ENCODE results near the gene FGF12.

The FGF12 gene

DNA sequence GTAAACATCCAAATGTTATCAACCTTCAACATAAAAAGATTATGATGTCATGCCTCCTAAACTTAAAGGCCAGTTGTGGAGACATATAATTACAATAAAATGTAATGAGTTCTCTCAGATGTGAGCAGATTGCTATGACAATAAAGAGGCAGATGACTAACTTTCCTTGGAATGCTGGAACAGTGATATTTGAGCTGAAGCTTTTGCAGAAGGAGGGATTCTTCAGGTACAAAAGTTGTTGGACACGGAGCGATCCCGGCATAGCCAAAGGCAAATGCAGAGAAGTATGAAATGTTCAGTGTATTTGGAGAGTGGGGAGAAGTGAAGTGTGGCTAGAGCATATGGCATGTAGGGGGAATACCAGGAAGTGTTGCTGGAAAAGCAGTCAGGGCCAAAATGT is 520.1 kb downstream of the FGF12 start:
- Histone ChIP-seq H3K27ac (ENCODE audit: insufficient read depth, low read depth, low read length, poor library complexity, severe bottlenecking) (no peak overlapping the region), H3K9me3 (ENCODE audit: control insufficient read depth, low read length) (no peaks in the 10 kb centered on the region), H3K27me3 (ENCODE audit: control insufficient read depth, insufficient read depth, low read length, poor library complexity, severe bottlenecking) (no peaks in the 10 kb centered on the region), H3K4me1 (ENCODE audit: control insufficient read depth, insufficient read depth, low read length) (no peaks in the 10 kb centered on the region), H3K36me3 (ENCODE audit: control insufficient read depth, insufficient read depth, low read length) (no peaks in the 10 kb centered on the region), H3K4me3 (ENCODE audit: insufficient read depth, low read depth, low read length) (no peak overlapping the region)
- 97 to 98% methylated on average over 3 of the region's 3 CpGs for WGBS, 2 experiments

DNA sequence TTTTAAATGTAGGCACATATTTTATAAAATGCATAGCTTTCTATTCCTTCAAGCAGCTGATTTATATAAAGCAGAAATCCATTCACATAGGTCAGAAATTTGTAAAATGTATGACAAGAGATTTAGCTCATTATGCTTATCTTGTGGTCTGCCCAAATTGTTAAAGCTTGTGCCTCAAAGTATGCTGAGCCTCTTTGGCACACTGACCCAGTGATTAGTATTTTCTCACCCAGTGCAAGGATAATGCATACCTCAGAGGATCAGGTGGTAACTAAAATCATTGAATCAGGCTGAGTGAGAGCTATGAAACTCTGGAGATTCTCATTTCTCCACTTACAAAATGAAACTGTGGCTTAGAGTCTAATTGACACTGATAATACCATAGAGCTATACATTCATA is 533.3 kb downstream of the FGF12 start:
- Histone ChIP-seq H3K27me3 (ENCODE audit: control insufficient read depth, insufficient read depth, low read length, poor library complexity, severe bottlenecking) (no peaks in the 10 kb centered on the region), H3K9me3 (ENCODE audit: control insufficient read depth, low read length) (no peaks in the 10 kb centered on the region), H3K27ac (ENCODE audit: insufficient read depth, low read depth, low read length, poor library complexity, severe bottlenecking) (no peak overlapping the region), H3K4me1 (ENCODE audit: control insufficient read depth, insufficient read depth, low read length) (no peaks in the 10 kb centered on the region), H3K4me3 (ENCODE audit: insufficient read depth, low read depth, low read length) (no peak overlapping the region), H3K36me3 (ENCODE audit: control insufficient read depth, insufficient read depth, low read length) (no peaks in the 10 kb centered on the region)

DNA sequence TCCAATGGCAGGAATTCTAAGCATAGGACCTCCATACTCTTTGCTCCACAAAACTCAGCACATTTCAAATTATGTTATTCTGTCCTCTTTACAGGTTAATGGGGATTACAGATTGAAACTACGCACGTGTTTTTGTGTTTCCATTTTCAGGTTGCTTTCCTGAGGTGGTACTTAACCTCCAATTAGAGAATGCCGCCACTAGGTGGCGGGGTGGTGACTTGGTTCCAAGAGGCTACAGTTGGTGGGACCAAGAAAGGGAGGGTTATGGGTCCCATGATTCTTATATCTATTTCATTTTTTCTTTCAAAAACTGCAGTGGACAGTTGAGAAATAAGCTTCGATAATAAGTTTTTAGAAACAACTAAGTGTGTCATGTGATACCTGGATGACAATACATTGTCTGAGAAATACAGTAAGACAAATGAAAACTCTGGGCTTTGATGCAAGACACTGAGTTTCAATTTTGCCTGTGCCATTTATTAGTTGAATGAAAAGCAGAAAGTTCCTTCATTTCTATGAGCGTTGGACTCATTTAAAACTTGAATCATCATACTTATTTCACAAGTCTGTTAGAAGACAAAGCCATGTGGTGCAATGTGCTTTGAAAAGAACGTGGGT is 539.0 kb downstream of the FGF12 start:
- H3K27ac ChIP-seq (ENCODE audit: insufficient read depth, low read depth, low read length, poor library complexity, severe bottlenecking): no peak overlapping the region
- H3K4me1 ChIP-seq (ENCODE audit: control insufficient read depth, insufficient read depth, low read length): no peaks in the 10 kb centered on the region
- no peaks in the 10 kb centered on the region for H3K36me3 ChIP-seq (ENCODE audit: control insufficient read depth, insufficient read depth, low read length)
- no peaks in the 10 kb centered on the region for H3K27me3 ChIP-seq (ENCODE audit: control insufficient read depth, insufficient read depth, low read length, poor library complexity, severe bottlenecking)
- H3K4me3 ChIP-seq (ENCODE audit: insufficient read depth, low read depth, low read length): no peak overlapping the region
- H3K9me3 ChIP-seq (ENCODE audit: control insufficient read depth, low read length): no peaks in the 10 kb centered on the region
- WGBS, 2 experiments: 56% methylated on average over 7 of the region's 7 CpGs

DNA sequence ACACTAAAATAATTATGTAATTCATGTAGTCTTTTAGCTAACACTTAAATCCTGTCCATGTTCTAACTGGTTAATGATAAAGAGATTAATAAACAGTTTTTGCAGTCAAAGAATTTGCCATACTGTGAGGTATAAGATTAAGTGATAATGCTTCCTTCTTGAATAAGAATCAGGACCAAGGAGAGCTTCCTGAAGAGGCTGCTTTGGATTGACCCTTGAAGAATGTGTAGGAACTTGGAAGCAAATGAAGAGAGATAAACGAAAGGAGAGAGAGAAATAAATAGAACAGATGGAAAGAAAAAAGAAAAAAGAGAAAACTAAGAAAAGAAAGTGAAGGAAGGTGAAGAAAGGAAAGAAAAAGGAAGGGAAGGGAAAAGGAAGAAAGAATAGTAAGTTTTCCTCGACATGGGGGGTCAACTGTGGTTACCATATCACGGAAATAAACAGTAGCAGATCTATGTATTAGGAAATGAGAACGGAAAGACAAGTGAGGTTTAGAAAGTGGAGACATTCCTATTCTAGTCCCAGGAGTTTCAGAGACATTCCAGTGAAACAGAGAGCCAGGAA is 539.8 kb downstream of the FGF12 start:
- WGBS, 2 experiments: 79 to 83% methylated on average over 4 of the region's 4 CpGs
- Histone ChIP-seq H3K4me1 (ENCODE audit: control insufficient read depth, insufficient read depth, low read length) (no peaks in the 10 kb centered on the region), H3K36me3 (ENCODE audit: control insufficient read depth, insufficient read depth, low read length) (no peaks in the 10 kb centered on the region)

DNA sequence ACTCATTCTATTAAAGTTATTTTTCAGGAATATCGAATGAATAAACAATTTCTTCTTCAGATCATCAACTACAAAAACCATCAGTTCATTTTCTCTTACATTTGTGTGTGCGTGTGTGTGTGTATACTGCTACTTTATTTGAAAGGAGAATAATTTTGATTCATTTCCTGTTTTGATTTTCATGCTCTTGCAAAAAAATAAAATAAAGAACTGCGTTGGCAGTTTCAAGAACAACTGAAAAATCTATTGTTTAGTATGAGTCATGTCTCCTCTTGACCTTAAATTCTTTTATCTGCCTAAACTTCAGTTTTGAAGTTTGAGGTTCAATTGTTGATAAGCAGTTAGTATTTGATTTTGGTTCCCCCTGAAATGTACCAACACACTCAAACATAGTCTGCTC is 540.8 kb downstream of the FGF12 start:
- no peaks in the 10 kb centered on the region for H3K27me3 ChIP-seq (ENCODE audit: control insufficient read depth, insufficient read depth, low read length, poor library complexity, severe bottlenecking)
- 88 to 100% methylated on average over 1 to 3 of the region's 3 CpGs for WGBS, 2 experiments
- H3K4me3 ChIP-seq (ENCODE audit: insufficient read depth, low read depth, low read length): no peak overlapping the region
- no peaks in the 10 kb centered on the region for H3K9me3 ChIP-seq (ENCODE audit: control insufficient read depth, low read length)
- no peaks in the 10 kb centered on the region for H3K36me3 ChIP-seq (ENCODE audit: control insufficient read depth, insufficient read depth, low read length)
- no peak overlapping the region for H3K27ac ChIP-seq (ENCODE audit: insufficient read depth, low read depth, low read length, poor library complexity, severe bottlenecking)
- H3K4me1 ChIP-seq (ENCODE audit: control insufficient read depth, insufficient read depth, low read length): no peaks in the 10 kb centered on the region

More for the DNA sequence above, 539.8 kb downstream of the FGF12 start:
- no peaks in the 10 kb centered on the region for H3K27me3 ChIP-seq (ENCODE audit: control insufficient read depth, insufficient read depth, low read length, poor library complexity, severe bottlenecking)
- H3K4me3 ChIP-seq (ENCODE audit: insufficient read depth, low read depth, low read length): no peak overlapping the region
- no peaks in the 10 kb centered on the region for H3K9me3 ChIP-seq (ENCODE audit: control insufficient read depth, low read length)
- no peak overlapping the region for H3K27ac ChIP-seq (ENCODE audit: insufficient read depth, low read depth, low read length, poor library complexity, severe bottlenecking)

DNA sequence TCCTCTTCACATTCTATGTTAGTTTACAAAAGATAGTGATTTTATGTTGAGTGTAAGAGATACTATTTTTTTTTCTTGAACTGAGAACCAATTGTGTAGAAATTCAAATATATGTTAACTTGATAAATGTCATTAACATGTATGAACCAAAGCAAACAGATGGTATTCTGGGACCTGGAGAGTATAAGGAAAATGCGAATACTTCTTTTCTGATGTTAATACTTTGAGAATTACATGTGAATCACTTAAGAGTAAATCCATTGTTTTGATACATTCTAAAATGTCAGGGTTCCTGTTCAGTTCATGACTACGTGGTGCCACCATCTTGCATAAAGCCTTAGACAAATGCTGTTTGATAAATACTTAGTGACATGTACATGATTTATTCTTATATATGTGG is 541.3 kb downstream of the FGF12 start:
- Histone ChIP-seq H3K4me3 (ENCODE audit: insufficient read depth, low read depth, low read length) (no peak overlapping the region), H3K27me3 (ENCODE audit: control insufficient read depth, insufficient read depth, low read length, poor library complexity, severe bottlenecking) (no peaks in the 10 kb centered on the region), H3K36me3 (ENCODE audit: control insufficient read depth, insufficient read depth, low read length) (no peaks in the 10 kb centered on the region), H3K9me3 (ENCODE audit: control insufficient read depth, low read length) (no peaks in the 10 kb centered on the region), H3K4me1 (ENCODE audit: control insufficient read depth, insufficient read depth, low read length) (no peaks in the 10 kb centered on the region), H3K27ac (ENCODE audit: insufficient read depth, low read depth, low read length, poor library complexity, severe bottlenecking) (no peak overlapping the region)
- WGBS, 2 experiments: 85 to 94% methylated on average over 1 to 2 of the region's 2 CpGs

DNA sequence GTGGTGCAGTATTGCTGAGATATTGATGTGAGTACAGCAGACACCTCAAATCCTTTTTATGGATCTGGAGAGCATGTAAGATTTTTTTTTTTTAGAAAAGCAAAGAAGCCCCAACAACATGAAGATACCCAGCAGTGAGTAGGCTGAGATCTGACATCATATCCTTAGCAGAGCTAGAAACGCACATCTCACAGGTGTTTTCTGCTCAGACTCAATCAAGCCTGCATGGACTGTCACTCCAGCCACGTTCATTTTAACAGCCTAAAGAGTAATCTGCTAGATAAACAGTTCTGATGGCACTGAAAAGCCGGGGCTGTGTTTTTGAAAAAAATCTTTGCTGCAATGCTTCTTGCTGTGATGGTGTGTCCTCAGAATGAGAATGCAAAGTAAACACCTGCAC is 544.2 kb downstream of the FGF12 start:
- Histone ChIP-seq H3K4me1 (ENCODE audit: control insufficient read depth, insufficient read depth, low read length) (no peaks in the 10 kb centered on the region), H3K9me3 (ENCODE audit: control insufficient read depth, low read length) (no peaks in the 10 kb centered on the region), H3K36me3 (ENCODE audit: control insufficient read depth, insufficient read depth, low read length) (no peaks in the 10 kb centered on the region), H3K27me3 (ENCODE audit: control insufficient read depth, insufficient read depth, low read length, poor library complexity, severe bottlenecking) (no peaks in the 10 kb centered on the region), H3K4me3 (ENCODE audit: insufficient read depth, low read depth, low read length) (no peak overlapping the region), H3K27ac (ENCODE audit: insufficient read depth, low read depth, low read length, poor library complexity, severe bottlenecking) (no peak overlapping the region)
- 76 to 78% methylated on average over 3 of the region's 3 CpGs for WGBS, 2 experiments

DNA sequence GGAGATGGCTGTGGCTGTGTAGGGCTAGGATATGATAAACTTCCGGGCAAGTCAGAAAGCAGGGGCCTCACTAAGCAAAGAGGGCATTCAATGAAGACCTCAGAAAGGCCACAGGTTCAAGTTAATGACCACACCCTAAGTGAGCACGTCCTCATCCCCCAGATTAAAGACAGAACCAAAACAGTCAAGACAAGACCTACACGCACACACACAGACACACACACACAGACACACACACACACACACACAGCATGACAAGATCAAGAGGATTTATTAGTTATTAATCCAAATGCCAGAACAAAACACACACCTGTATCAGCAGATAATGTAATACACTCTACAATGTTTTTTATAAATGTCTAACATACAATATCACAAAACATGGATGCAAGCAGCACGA is 546.2 kb downstream of the FGF12 start:
- Histone ChIP-seq H3K36me3 (ENCODE audit: control insufficient read depth, insufficient read depth, low read length) (no peaks in the 10 kb centered on the region), H3K27me3 (ENCODE audit: control insufficient read depth, insufficient read depth, low read length, poor library complexity, severe bottlenecking) (no peaks in the 10 kb centered on the region), H3K9me3 (ENCODE audit: control insufficient read depth, low read length) (no peaks in the 10 kb centered on the region), H3K4me1 (ENCODE audit: control insufficient read depth, insufficient read depth, low read length) (no peaks in the 10 kb centered on the region), H3K27ac (ENCODE audit: insufficient read depth, low read depth, low read length, poor library complexity, severe bottlenecking) (no peak overlapping the region), H3K4me3 (ENCODE audit: insufficient read depth, low read depth, low read length) (no peak overlapping the region)
- 91 to 97% methylated on average over 4 of the region's 4 CpGs for WGBS, 2 experiments

DNA sequence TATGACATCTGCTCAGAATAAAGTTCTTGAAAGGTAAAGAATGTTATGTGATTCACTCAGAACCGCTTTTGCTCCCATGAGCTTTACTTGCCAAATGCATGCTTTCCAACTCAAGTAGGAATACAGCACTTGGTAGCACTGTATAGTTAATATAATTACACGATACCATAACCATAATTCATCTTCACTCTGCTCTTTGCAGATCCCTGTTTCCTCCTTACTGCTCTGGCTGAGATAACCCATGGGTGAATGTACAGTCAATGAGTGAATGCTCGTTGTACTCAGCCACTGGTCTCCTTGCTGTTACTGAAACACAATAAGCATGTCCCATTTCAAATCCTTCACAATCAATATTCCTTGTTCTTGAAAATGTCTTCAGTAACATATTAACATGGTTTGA is 550.0 kb downstream of the FGF12 start:
- WGBS, 2 experiments: 95 to 100% methylated on average over 2 to 3 of the region's 3 CpGs
- Histone ChIP-seq H3K9me3 (ENCODE audit: control insufficient read depth, low read length) (no peaks in the 10 kb centered on the region), H3K4me3 (ENCODE audit: insufficient read depth, low read depth, low read length) (no peak overlapping the region), H3K4me1 (ENCODE audit: control insufficient read depth, insufficient read depth, low read length) (no peaks in the 10 kb centered on the region), H3K27ac (ENCODE audit: insufficient read depth, low read depth, low read length, poor library complexity, severe bottlenecking) (no peak overlapping the region), H3K27me3 (ENCODE audit: control insufficient read depth, insufficient read depth, low read length, poor library complexity, severe bottlenecking) (no peaks in the 10 kb centered on the region), H3K36me3 (ENCODE audit: control insufficient read depth, insufficient read depth, low read length) (no peaks in the 10 kb centered on the region)

DNA sequence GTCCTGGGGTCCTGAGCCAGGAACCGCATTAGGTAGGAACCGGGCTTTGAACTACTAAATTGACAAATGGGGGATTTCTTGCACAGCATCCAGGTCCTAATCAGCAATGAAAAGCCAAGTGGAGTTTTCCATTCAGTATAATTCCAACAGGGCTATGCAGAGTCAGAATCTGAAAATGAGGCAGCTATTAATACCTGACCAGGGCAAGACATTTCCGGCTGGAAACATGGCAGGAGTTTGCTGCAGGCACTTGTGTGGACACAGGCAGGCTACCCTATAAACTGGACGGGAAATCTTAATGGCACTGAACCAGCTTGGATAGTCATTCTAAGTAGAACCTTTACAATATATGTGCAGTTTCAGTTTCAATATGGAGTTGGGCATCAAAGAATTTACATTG is 553.1 kb downstream of the FGF12 start:
- Histone ChIP-seq H3K27me3 (ENCODE audit: control insufficient read depth, insufficient read depth, low read length, poor library complexity, severe bottlenecking) (no peaks in the 10 kb centered on the region), H3K9me3 (ENCODE audit: control insufficient read depth, low read length) (no peaks in the 10 kb centered on the region), H3K4me3 (ENCODE audit: insufficient read depth, low read depth, low read length) (no peak overlapping the region), H3K27ac (ENCODE audit: insufficient read depth, low read depth, low read length, poor library complexity, severe bottlenecking) (no peak overlapping the region), H3K36me3 (ENCODE audit: control insufficient read depth, insufficient read depth, low read length) (no peaks in the 10 kb centered on the region), H3K4me1 (ENCODE audit: control insufficient read depth, insufficient read depth, low read length) (no peaks in the 10 kb centered on the region)
- WGBS, 2 experiments: 96% methylated on average over 4 of the region's 4 CpGs

DNA sequence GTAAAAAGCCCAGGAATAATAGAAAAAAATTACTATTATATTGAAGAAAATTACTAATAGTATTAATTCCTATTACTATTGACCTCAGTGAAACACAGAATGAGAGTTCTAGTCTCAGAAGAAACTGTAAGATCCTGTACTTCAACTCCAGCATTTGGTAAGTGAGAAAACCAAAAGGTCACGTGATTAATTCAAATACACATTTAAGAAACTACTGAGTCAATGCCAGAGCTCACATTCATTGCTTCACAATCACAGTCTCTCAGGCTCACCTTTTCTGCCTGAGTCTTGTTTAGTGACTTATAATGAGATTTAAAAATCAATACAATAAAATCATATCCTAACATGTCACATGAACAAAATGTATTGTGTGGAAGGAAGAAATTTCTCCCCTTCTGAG is 556.1 kb downstream of the FGF12 start:
- H3K4me3 ChIP-seq (ENCODE audit: insufficient read depth, low read depth, low read length): no peak overlapping the region
- 100% methylated on average over 1 of the region's 1 CpG for WGBS, 2 experiments
- H3K4me1 ChIP-seq (ENCODE audit: control insufficient read depth, insufficient read depth, low read length): no peaks in the 10 kb centered on the region
- H3K27ac ChIP-seq (ENCODE audit: insufficient read depth, low read depth, low read length, poor library complexity, severe bottlenecking): no peak overlapping the region
- H3K36me3 ChIP-seq (ENCODE audit: control insufficient read depth, insufficient read depth, low read length): no peaks in the 10 kb centered on the region
- no peaks in the 10 kb centered on the region for H3K9me3 ChIP-seq (ENCODE audit: control insufficient read depth, low read length)
- no peaks in the 10 kb centered on the region for H3K27me3 ChIP-seq (ENCODE audit: control insufficient read depth, insufficient read depth, low read length, poor library complexity, severe bottlenecking)
